Psoas muscle (tissue), 8 donors: ENCODE data around the gene ITSN1. TPM values are rescaled to one million over a fixed set of nuclear protein-coding genes. Genes with fewer than 3 reads are reported as not detected.

ENCODE experiments used
- ATAC-seq, 4 donors: fragments of 200-7000 bp; cut with Tn5 transposase; one replicate each; pipeline ENCODE4 v1.9.1; 2020; ENCODE audit warnings: moderate library complexity in 3 of 4, mild to moderate bottlenecking in 2 of 4
- DNase-seq, 2 donors: peaks; one replicate each; pipeline ENCODE4 v3.0.0-alpha.2; 2020
- H3K27ac ChIP-seq: fragments of 200-600 bp; one replicate; pipeline ENCODE4 v1.8.0; 2022
- H3K27me3 ChIP-seq, 3 donors: fragments of 200-600 bp in 1 of 3; one replicate each; pipeline versions ENCODE4 v1.6.1 to v1.8.0; 2013 to 2022; ENCODE audit warnings: low read length in 2 of 3, mild to moderate bottlenecking in 2 of 3, moderate library complexity in 1 of 3; ENCODE audit not compliant: insufficient read depth in 3 of 3
- H3K36me3 ChIP-seq, 2 donors: fragments of 200-600 bp in 1 of 2; one replicate each; pipeline versions ENCODE4 v1.6.1 to v1.8.0; 2013 to 2022; ENCODE audit warnings: low read depth in 1 of 2, mild to moderate bottlenecking in 1 of 2, moderate library complexity in 1 of 2; ENCODE audit not compliant: insufficient read depth in 1 of 2
- H3K4me1 ChIP-seq: fragments of 200-600 bp; one replicate; pipeline ENCODE4 v1.8.0; 2022
- H3K4me3 ChIP-seq: fragments of 200-600 bp; one replicate; pipeline ENCODE4 v1.8.0; 2022; ENCODE audit warnings: mild to moderate bottlenecking
- H3K9me3 ChIP-seq: fragments of 200-600 bp; one replicate; pipeline ENCODE4 v1.8.0; 2022
- CTCF ChIP-seq: fragments of 200-600 bp; IDR thresholded peaks from one replicate; pipeline ENCODE4 v1.8.0; 2022; ENCODE audit warnings: antibody characterized with exemption
- WGBS, 3 donors: extraction: QIAGEN DNeasy Blood & Tissue Kit; methylation state at CpG; one replicate each; pipeline versions ENCODE4 v1.1.6 to v1.1.7; 2013; 5-methylcytosine and 5-hydroxymethylcytosine counted together
- intact Hi-C, 2 donors: fragments of 100-400 bp; cut with DNase I; formaldehyde crosslinking; loops; one replicate each; pipeline versions ENCODE4 v1.11.0 to v1.14.2; 2022
- polyA plus RNA-seq, 3 donors: library from polyadenylated mRNA; stranded (reverse); fragments of 200-250 nt; gene quantifications; one replicate each; pipeline ENCODE4 v1.2.3, GENCODE V29; 2013
- total RNA-seq, 4 donors: library from RNA; stranded (reverse); fragmentation: NEBNext Ultra II Directional in 2 of 4; extraction: Animal tissue kit (Norgen Biotek cat#: 25700) in 2 of 4; gene quantifications; one replicate each; pipeline versions ENCODE4 v1.2.1 to v1.2.4, GENCODE V29; 2021 to 2023
- donor health status: healthy with polysubstance abuse.
- donor health status: DM: no; HTN: no; CAD: no; lungs with moderate emphysema.
- donor health status: Bipolar disorder and iron deficiency.
- donor health status: healthy.
- donor health status: DM: yes; HTN: yes; CAD: no.
- donor health status: DM: no; HTN: no; CAD: no.
- donor health status: DM: no; HTN: no; CAD: no.
- donor health status: DM: yes; HTN: yes; CAD: no.

The ITSN1 gene
- total and polyA plus RNA-seq, 7 donors: 9.3 to 43.8 (median 22.4) TPM

- 96 to 98% (median 96%) methylated on average over 3 of the region's 3 CpGs for WGBS, 3 donors
- no peak for DNase-seq
- no peak overlapping the region for H3K4me3 ChIP-seq
- no peaks in the 10 kb centered on the region for H3K9me3 ChIP-seq
- no peak overlapping the region for H3K27ac ChIP-seq
- H3K4me1 ChIP-seq: no peaks in the 10 kb centered on the region
- H3K36me3 ChIP-seq: peaks cover 0 to 13% of the 10 kb centered on the region in 2 donors
- ATAC-seq: no peak
- H3K27me3 ChIP-seq: no peaks in the 10 kb centered on the region
- no peak for TF ChIP-seq CTCF
- intact Hi-C loops: no loop called here
These were observed 89.1 kb downstream of the ITSN1 start for GRCh38 chr21:33731447-33731846.

DNA sequence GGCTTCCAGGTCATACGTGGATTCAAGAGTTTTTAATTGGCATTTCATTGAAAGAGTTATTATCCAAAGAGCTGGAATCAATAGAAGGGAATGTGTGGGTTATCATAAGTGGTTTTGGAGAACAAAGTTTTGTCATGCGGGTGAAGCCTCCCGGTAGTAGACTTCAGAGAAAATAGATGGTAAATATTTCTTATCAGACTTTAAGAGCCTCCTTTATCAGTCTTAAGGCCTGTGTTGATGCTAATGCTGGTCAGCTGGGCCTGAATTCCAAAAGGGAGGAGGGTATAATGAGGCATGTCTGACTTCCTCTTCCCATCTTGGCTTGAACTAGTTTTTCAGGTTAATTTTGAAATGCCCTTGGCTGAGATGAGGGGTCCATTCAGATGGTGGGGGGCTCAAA lies 89.7 kb downstream of the ITSN1 start:
- Histone ChIP-seq H3K27ac (no peak overlapping the region), H3K27me3 (no peaks in the 10 kb centered on the region), H3K9me3 (no peaks in the 10 kb centered on the region), H3K4me1 (no peaks in the 10 kb centered on the region), H3K4me3 (no peak overlapping the region), H3K36me3 (peaks cover 0 to 16% of the 10 kb centered on the region in 2 donors)
- 94 to 96% (median 95%) methylated on average over 3 of the region's 3 CpGs for WGBS, 3 donors
- TF ChIP-seq CTCF: no peak
- DNase-seq (no peak), ATAC-seq (no peak)
- intact Hi-C loops: no loop called here

DNA sequence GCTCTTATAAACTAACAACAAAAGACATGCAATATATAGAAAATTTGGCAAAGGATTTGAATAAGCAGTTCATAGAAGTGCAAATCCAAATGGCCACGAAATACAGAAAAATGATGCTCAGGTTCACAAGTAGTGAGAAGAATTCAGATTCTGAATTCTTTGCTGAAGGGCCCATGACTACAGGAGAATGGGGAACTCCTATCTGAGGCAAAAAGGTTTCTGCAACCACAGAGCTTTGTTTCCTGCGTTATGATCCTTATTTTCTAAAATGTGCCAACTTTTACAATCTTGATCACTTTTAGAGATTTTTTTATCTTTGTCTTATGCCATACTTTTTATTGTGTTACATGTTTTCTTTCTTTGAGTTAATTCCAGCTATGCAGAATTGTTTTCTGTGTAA lies 91.3 kb downstream of the ITSN1 start:
- intact Hi-C loops: no loop called here
- TF ChIP-seq CTCF: no peak
- no peak for DNase-seq
- Histone ChIP-seq H3K9me3 (no peaks in the 10 kb centered on the region), H3K36me3 (peaks cover 0 to 20% of the 10 kb centered on the region in 2 donors), H3K27me3 (no peaks in the 10 kb centered on the region), H3K4me1 (no peaks in the 10 kb centered on the region), H3K4me3 (no peak overlapping the region), H3K27ac (no peak overlapping the region)
- 87 to 92% (median 88%) methylated on average over 2 of the region's 2 CpGs for WGBS, 3 donors
- no peak for ATAC-seq

DNA sequence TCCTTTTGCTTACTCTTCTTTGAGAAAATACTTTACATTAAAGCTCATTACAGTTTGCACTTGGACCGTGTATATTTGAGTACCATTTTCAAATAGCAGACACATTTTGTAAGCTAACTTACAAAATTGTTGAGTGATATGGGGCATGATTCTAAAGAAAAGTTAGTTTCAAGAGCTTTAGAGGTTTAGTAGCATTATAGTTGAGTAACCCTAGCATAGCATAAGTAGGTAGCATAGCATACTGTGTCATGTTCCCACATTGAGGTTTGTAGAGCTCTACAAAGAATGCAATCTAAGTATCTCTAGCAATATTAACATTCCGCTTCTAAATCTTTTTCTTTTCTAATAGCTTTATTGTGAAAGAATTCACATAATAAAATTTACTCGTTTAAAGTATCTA lies 92.0 kb downstream of the ITSN1 start:
- no peak for TF ChIP-seq CTCF
- WGBS, 3 donors: 77 to 85% (median 81%) methylated on average over 3 of the region's 3 CpGs
- ATAC-seq: no peak

GRCh38 chr21:33734818-33735217 lies 92.5 kb downstream of the ITSN1 start:
- DNase-seq: no peak
- intact Hi-C loops: no loop called here
- no peak overlapping the region for H3K4me3 ChIP-seq
- H3K27me3 ChIP-seq: no peaks in the 10 kb centered on the region
- 70 to 86% (median 82%) methylated on average over 2 of the region's 2 CpGs for WGBS, 3 donors
- TF ChIP-seq CTCF: no peak
- no peak for ATAC-seq
- no peak overlapping the region for H3K27ac ChIP-seq
- H3K4me1 ChIP-seq: no peaks in the 10 kb centered on the region
- no peaks in the 10 kb centered on the region for H3K9me3 ChIP-seq
- peaks cover 0 to 20% of the 10 kb centered on the region in 2 donors for H3K36me3 ChIP-seq

More for the DNA sequence above, 92.0 kb downstream of the ITSN1 start:
- H3K36me3 ChIP-seq: peaks cover 0 to 20% of the 10 kb centered on the region in 2 donors
- H3K27me3 ChIP-seq: no peaks in the 10 kb centered on the region
- intact Hi-C loops: no loop called here
- H3K4me1 ChIP-seq: no peaks in the 10 kb centered on the region
- H3K9me3 ChIP-seq: no peaks in the 10 kb centered on the region
- no peak for DNase-seq
- H3K27ac ChIP-seq: no peak overlapping the region
- H3K4me3 ChIP-seq: no peak overlapping the region
